Bronchial epithelial cell (primary cell): ENCODE data around the gene FAM174C. TPM values are rescaled to one million over a fixed set of nuclear protein-coding genes. Genes with fewer than 3 reads are reported as not detected.

Source experiments
- DNase-seq: peaks from one replicate; pipeline ENCODE4 v3.0.0-alpha.2; 2010; ENCODE audit warnings: low read depth
- FAIRE-seq: peaks from 2 replicates; lab custom pipeline; 2011; peaks lifted over from hg19 to GRCh38; lab: Jason Lieb, UNC
- H3K27me3 ChIP-seq: 2 replicates; pipeline ENCODE4 v1.5.1; 2011; ENCODE audit warnings: low read length; ENCODE audit not compliant: control insufficient read depth, insufficient read depth
- H3K36me3 ChIP-seq: 2 replicates; pipeline ENCODE4 v1.5.1; 2011; ENCODE audit warnings: low read length; ENCODE audit not compliant: control insufficient read depth, insufficient read depth
- H3K4me3 ChIP-seq: 2 replicates; pipeline ENCODE4 v1.5.1; 2011; ENCODE audit warnings: mild to moderate bottlenecking, low read depth, low read length, control low read depth
- CTCF ChIP-seq: IDR thresholded peaks from 2 replicates; pipeline ENCODE4 v1.5.1; 2011; ENCODE audit warnings: mild to moderate bottlenecking, moderate library complexity, low read length, control low read depth, inconsistent platforms; ENCODE audit not compliant: insufficient read depth, severe bottlenecking
- total RNA-seq: library from RNA; depleted of rRNA; stranded (reverse); fragments of >200 nt; gene quantifications from 2 replicates; pipeline ENCODE4 v1.2.1, GENCODE V29; 2014

Gene FAM174C
- total RNA-seq, 1 donor from 2014 or later = 20.8 TPM

DNA sequence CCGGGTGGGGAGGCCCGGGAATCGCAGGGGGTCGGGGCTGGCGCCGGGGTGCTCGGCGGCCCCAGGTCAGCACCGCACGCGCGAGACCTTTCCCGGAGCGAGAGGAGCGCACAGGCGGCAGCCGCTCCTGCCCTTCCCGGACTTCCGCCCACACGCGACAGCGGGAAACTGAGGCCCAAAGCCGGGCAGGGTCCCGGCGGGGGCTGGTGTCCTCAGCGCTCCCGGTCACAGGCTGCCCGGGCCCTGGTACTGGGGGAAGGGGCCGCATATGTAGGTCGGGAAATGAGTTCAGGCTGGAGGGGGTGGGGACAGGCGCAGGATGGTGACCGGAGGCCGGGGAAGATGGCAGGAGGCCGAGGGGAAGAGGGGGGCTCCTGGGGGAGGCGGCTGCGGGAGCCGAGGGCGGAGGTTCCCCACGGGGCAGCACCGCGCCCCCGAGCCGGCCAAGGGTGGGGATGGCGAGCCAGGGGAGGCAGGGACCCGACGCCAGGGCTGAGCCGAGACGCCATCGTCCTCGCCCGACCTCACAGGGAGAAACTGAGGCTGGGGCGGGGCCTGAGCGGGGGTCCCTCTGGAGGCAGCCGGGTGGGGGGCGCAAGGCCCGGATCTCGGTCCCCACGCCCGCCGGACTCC lies 38.2 kb upstream of the FAM174C start:
- Histone ChIP-seq H3K4me3 (peak overlapping the region; percentile 61), H3K27me3 (no peaks in the 10 kb centered on the region), H3K36me3 (peaks cover 2% of the 10 kb centered on the region)
- DNase-seq = no peak
- no peak for TF ChIP-seq CTCF
- FAIRE-seq = no peak

DNA sequence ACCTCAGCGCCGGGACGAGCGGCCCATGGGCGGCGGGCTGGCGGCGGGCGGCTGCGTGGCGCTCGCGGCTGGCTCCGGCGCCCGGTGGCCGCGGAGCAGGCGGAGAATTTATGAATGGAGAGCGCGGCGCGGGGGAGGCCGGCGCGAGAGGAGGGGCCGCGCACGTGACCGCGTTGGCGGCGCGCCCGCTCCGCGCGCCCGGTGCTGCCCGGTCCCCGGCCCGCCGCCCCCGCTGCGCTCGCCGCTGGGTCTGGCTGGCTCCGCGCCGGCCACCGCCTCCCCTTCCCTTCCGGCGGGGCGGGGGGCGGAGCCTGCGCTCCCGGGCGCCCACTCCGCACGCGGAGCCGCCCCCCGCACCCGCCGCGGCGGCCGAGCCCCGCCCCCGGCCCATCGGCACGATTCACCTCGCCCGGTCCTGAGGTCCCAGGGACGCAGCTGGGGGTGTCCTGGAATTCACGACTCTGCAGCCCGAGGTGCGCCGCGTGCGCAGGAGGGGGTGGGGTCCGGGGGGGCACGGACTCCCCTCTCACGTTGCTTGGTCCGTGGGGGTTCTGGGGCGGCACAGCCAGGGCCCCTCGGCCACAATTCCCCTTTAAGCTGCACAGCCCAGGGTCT lies 37.5 kb upstream of the FAM174C start, which contains the start of gene CBARP:
CBARP (minus strand) TSS at position 252 of the 615 bp plus-strand sequence. CDS start 1,905 bp downstream, outside the sequence.
- no peak for TF ChIP-seq CTCF
- FAIRE-seq = no peak

DNA sequence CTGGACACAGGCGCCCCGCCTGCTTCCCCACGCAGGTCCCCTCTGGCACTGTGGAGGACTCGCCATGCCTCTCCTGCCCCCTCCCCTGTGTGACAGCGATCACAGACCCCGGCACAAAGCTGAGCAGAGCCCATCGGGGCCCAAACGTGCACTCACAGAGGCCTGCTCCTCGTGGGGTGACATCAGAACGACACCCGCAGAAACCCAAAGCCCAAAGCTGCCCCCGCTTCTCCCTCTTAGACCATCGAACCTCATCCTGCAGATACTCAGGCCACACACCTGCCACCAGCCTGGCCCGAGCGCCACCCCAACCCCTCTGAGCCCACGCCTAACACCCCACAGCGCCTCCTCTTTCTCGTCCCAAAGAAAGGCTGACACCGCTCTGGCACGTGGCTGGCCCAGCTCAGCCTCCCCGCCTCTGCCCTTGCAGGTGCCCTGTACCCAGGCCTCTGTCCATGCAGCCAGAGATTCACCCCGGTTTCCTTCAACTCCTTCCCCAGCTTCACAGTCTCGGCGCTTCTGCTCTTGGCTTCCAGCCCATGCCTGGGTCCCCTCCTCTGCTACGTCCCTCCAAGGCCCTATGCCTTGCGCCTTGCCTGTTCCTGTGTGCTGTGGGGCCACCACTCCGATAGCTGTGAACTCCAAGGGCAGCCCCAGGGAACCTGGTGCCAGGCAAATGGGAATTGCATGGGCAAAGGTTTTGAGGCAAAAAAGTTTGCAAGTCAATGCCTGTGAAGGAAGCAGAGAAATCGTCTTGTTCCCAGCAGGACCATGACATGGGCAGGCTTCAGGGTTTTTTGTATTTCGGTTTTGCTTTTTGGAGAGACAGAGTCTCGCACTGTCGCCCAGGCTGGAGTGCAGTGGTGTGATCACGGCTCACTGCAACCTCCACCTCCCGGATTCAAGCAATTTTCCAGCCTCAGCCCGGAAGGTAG lies 36.7 kb upstream of the FAM174C start:
- TF ChIP-seq CTCF = no peak
- DNase-seq = no peak
- Histone ChIP-seq H3K27me3 (no peaks in the 10 kb centered on the region), H3K36me3 (peaks cover 2% of the 10 kb centered on the region), H3K4me3 (no peak overlapping the region)
- FAIRE-seq = no peak

More for the DNA sequence above, 37.5 kb upstream of the FAM174C start, which contains the start of gene CBARP:
- H3K27me3 ChIP-seq = no peaks in the 10 kb centered on the region
- peaks cover 2% of the 10 kb centered on the region for H3K36me3 ChIP-seq
- no peak for DNase-seq
- peak within 1 kb of the TSS; percentile 61 for H3K4me3 ChIP-seq

DNA sequence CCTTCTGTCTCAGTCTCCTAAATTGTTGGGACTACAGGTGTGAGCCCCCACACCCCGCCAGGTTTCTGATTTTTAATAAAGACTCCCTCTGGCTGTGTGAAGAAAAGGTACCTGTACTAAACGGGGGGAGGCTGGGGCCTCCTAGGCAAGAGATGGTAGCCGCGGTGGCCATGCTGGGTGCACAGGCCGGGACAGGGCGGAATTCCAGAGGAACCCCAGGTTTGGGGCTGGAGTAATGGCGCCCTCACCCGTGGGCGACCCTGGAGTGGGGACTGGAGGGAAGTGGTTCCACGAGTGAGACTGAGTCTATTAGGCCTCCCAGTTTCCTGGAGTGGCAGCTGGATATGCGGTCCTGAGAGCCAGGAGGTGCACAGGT lies 35.9 kb upstream of the FAM174C start:
- DNase-seq = no peak
- TF ChIP-seq CTCF = no peak
- H3K36me3 ChIP-seq = peaks cover 5% of the 10 kb centered on the region
- no peak for FAIRE-seq
- no peak overlapping the region for H3K4me3 ChIP-seq
- H3K27me3 ChIP-seq = no peaks in the 10 kb centered on the region

DNA sequence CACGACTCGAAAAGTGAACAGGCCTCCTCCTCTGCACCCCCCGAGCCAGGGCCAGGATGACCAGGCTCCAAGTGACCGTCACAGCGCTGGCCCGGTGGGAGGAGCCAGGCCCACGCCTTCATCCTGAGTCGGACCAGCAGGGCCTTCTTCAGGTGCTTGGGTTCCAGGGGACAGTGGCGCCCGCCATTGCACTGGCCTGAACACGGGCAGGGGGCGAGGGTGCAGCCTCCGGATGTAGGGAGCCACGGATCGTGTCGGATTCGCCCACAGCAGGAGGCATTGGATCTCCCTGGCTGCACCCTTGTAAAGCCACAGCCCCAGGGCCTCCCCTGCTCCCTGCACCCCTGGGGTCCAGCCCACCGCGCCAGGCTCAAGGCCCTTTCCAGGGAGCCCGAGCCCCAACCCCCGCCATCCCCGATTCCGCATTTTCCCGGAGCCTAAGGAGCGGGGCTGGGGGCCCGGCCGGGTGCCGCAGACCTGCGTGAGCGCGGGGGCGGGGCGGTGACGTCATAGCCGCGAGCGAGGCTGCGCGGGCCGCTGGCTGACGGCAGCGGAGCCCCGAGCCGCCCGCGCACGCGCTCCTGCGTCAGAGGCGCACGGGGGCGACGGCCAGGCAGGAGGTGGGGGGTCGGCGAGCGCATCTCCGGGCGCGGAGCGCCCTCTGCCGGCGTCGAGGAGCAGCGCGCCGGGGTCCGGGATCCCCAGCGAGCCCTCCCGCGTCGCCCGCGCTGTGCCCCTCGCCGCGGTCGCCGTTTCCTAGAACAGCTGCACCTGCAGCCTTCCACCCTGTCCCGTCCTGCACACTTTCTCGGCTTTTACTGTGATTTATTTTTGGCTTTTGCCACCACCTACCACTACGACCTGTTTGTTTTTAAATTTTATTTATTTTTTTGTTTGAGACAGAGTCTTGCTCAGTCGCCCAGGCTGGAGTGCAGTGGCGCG lies 35.3 kb upstream of the FAM174C start:
- FAIRE-seq (no peak), DNase-seq (peak; percentile 64)
- TF ChIP-seq CTCF = peak; percentile 81
- Histone ChIP-seq H3K36me3 (peaks cover 5% of the 10 kb centered on the region), H3K27me3 (no peaks in the 10 kb centered on the region), H3K4me3 (peak overlapping the region; percentile 31)
